ENCODE measurements around the gene LIMCH1.

DNA sequence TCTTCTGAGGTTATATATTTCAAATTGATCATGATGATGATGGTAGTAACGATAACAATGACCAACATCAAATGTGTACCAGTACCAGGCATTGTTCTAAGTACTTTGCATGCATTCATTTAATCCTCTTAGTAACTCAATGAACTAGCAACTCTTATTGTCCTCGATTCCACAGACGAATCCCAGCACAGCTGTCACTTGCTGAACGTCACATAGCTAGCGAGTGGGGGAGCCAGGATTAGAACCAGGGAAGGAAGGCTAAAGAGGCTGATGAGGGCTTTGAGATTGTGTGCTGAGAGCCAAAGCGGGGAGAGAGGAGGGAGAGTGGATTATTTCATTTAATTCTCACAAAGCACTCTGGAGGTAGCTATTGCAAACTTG is 106.9 kb downstream of the LIMCH1 start:
- TF ChIP-seq GABPA (IDR thresholded peaks at IDR 0.05; ENCODE audit: low read depth) (no peak), USF1 (IDR thresholded peaks at IDR 0.05; ENCODE audit: borderline replicate concordance, low read depth) (no peak), POLR2AphosphoS5 (IDR thresholded peaks at IDR 0.05; ENCODE audit: low read depth, low read length) (no peak), MAX (IDR thresholded peaks at IDR 0.05; ENCODE audit: low read depth) (no peak), FOXM1 (IDR thresholded peaks at IDR 0.05; ENCODE audit: low read depth) (no peak)
- TF ChIP-seq, protein P1, sequence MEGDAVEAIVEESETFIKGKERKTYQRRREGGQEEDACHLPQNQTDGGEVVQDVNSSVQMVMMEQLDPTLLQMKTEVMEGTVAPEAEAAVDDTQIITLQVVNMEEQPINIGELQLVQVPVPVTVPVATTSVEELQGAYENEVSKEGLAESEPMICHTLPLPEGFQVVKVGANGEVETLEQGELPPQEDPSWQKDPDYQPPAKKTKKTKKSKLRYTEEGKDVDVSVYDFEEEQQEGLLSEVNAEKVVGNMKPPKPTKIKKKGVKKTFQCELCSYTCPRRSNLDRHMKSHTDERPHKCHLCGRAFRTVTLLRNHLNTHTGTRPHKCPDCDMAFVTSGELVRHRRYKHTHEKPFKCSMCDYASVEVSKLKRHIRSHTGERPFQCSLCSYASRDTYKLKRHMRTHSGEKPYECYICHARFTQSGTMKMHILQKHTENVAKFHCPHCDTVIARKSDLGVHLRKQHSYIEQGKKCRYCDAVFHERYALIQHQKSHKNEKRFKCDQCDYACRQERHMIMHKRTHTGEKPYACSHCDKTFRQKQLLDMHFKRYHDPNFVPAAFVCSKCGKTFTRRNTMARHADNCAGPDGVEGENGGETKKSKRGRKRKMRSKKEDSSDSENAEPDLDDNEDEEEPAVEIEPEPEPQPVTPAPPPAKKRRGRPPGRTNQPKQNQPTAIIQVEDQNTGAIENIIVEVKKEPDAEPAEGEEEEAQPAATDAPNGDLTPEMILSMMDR (IDR thresholded peaks at IDR 0.05) = no peak
